ENCODE results near the gene BRD2. TPM values are rescaled to one million over a fixed set of nuclear protein-coding genes. Genes with fewer than 3 reads are reported as not detected.

The BRD2 gene
- total RNA-seq, 1 donor from 2014 or later: 63.4 TPM

GRCh38 chr6:32983964-32984621 lies 15.7 kb downstream of the BRD2 start:
- Histone ChIP-seq H3K36me3 (peaks cover 30% of the 10 kb centered on the region), H3K4me1 (peaks cover 37% of the 10 kb centered on the region), H3K9me3 (replicated peaks) (no peaks in the 10 kb centered on the region), H3K27me3 (ENCODE audit: low read depth) (no peaks in the 10 kb centered on the region), H3K27ac (replicated peaks) (no peak overlapping the region), H3K4me3 (no peak overlapping the region)
- intact Hi-C loops (cut with micrococcal nuclease): loop anchor here (5.0 kb wide), 1 partner anchor 97 kb away; no protein-coding TSS in a partner anchor
- TF ChIP-seq CTCF (IDR thresholded peaks at IDR 0.05; ENCODE audit: borderline replicate concordance): no peak
- no peak for DNase-seq

GRCh38 chr6:32984622-32985389 lies 16.4 kb downstream of the BRD2 start:
- Histone ChIP-seq H3K4me3 (no peak overlapping the region), H3K9me3 (replicated peaks) (no peaks in the 10 kb centered on the region), H3K27me3 (ENCODE audit: low read depth) (no peaks in the 10 kb centered on the region), H3K27ac (replicated peaks) (no peak overlapping the region), H3K4me1 (peaks cover 32% of the 10 kb centered on the region), H3K36me3 (peaks cover 23% of the 10 kb centered on the region)
- intact Hi-C loops (cut with micrococcal nuclease): loop anchor here (5.0 kb wide), 2 partner anchors 53 to 98 kb away; no protein-coding TSS in a partner anchor
- peak; percentile 87 for DNase-seq
- peak; percentile 92 for TF ChIP-seq CTCF (IDR thresholded peaks at IDR 0.05; ENCODE audit: borderline replicate concordance)

- no peaks in the 10 kb centered on the region for H3K9me3 ChIP-seq (replicated peaks)
- TF ChIP-seq CTCF (IDR thresholded peaks at IDR 0.05; ENCODE audit: borderline replicate concordance): no peak
- intact Hi-C loops (cut with micrococcal nuclease): loop anchor here (5.0 kb wide), 1 partner anchor 57 kb away; no protein-coding TSS in a partner anchor
- no peak overlapping the region for H3K4me3 ChIP-seq
- peaks cover 4% of the 10 kb centered on the region for H3K4me1 ChIP-seq
- no peak for DNase-seq
- H3K27me3 ChIP-seq (ENCODE audit: low read depth): peaks cover 4% of the 10 kb centered on the region
- no peaks in the 10 kb centered on the region for H3K36me3 ChIP-seq
- no peak overlapping the region for H3K27ac ChIP-seq (replicated peaks)
Observed at GRCh38 chr6:32989368-32989767, 21.0 kb downstream of the BRD2 start.

- Histone ChIP-seq H3K4me1 (no peaks in the 10 kb centered on the region), H3K9me3 (replicated peaks) (no peaks in the 10 kb centered on the region), H3K27me3 (ENCODE audit: low read depth) (peaks cover 10% of the 10 kb centered on the region), H3K27ac (replicated peaks) (no peak overlapping the region), H3K36me3 (no peaks in the 10 kb centered on the region), H3K4me3 (no peak overlapping the region)
- no peak for TF ChIP-seq CTCF (IDR thresholded peaks at IDR 0.05; ENCODE audit: borderline replicate concordance)
- DNase-seq: no peak
- intact Hi-C loops (cut with micrococcal nuclease): no loop called here
Observed at GRCh38 chr6:32991972-32992371, 23.6 kb downstream of the BRD2 start.

GRCh38 chr6:32993363-32993973 lies 25.1 kb downstream of the BRD2 start:
- TF ChIP-seq CTCF (IDR thresholded peaks at IDR 0.05; ENCODE audit: borderline replicate concordance): no peak
- DNase-seq: no peak
- no peaks in the 10 kb centered on the region for H3K9me3 ChIP-seq (replicated peaks)
- no peaks in the 10 kb centered on the region for H3K4me1 ChIP-seq
- intact Hi-C loops (cut with micrococcal nuclease): no loop called here
- H3K4me3 ChIP-seq: no peak overlapping the region
- H3K27ac ChIP-seq (replicated peaks): no peak overlapping the region
- H3K36me3 ChIP-seq: no peaks in the 10 kb centered on the region
- H3K27me3 ChIP-seq (ENCODE audit: low read depth): peaks cover 10% of the 10 kb centered on the region
